K562 (cell line): ENCODE results near the gene VEZF1. TPM values are rescaled to one million over a fixed set of nuclear protein-coding genes. Genes with fewer than 3 reads are reported as not detected.

Experiments used
- CBX5 ChIP-seq: IDR thresholded peaks from 2 replicates; pipeline ENCODE4 v1.6.1; 2014; ENCODE audit warnings: low read depth, borderline replicate concordance
- E2F8 ChIP-seq: fragments of 450-650 bp; IDR thresholded peaks from 2 replicates; pipeline ENCODE4 v1.7.1; 2018; ENCODE audit warnings: mild to moderate bottlenecking, low read depth; ENCODE audit not compliant: partially characterized antibody
- HDGF ChIP-seq: fragments of 450-650 bp; IDR thresholded peaks from 2 replicates; pipeline ENCODE4 v1.6.1; 2016
- HES1 ChIP-seq: fragments of 450-650 bp; IDR thresholded peaks from 2 replicates; pipeline ENCODE4 v1.6.1; 2016; ENCODE audit warnings: low read depth, mild to moderate bottlenecking, moderate library complexity
- HOMEZ ChIP-seq: fragments of 250-450 bp; sonication (Bioruptor Pico); IDR thresholded peaks from 2 replicates; pipeline ENCODE4 v1.4.0; 2020; ENCODE audit warnings: mild to moderate bottlenecking, moderate library complexity
- MAFG ChIP-seq: fragments of 450-650 bp; conservative IDR thresholded peaks from 2 replicates; pipeline ENCODE4 v1.6.1; 2016; ENCODE audit warnings: missing genetic modification characterization, missing compliant biosample characterization
- MNT ChIP-seq, 2 experiments: fragments of 450-650 bp; conservative IDR thresholded peaks; 2 replicates each; pipeline ENCODE4 v1.6.1; 2017; ENCODE audit warnings: mild to moderate bottlenecking in 2 of 2, moderate library complexity in 2 of 2
- PKNOX1 ChIP-seq: fragments of 450-650 bp; IDR thresholded peaks from 2 replicates; pipeline ENCODE4 v1.6.1; 2016
- POLR2AphosphoS2 ChIP-seq: IDR thresholded peaks from 2 replicates; pipeline ENCODE4 v1.6.1; 2012; ENCODE audit warnings: low read length, improper control_type of control experiment
- POLR2G ChIP-seq: fragments of 200-400 bp; formaldehyde crosslinking; IDR thresholded peaks from 2 replicates; pipeline ENCODE4 v1.6.1; 2017; ENCODE audit warnings: low read depth, mild to moderate bottlenecking, antibody characterized with exemption, low read length, moderate library complexity
- RBM22 ChIP-seq: fragments of 200-400 bp; formaldehyde crosslinking; IDR thresholded peaks from 2 replicates; pipeline ENCODE4 v1.6.1; 2018; ENCODE audit warnings: low read length, low read depth; ENCODE audit not compliant: poor library complexity, severe bottlenecking
- SRSF3 ChIP-seq: fragments of 200-400 bp; formaldehyde crosslinking; IDR thresholded peaks from 2 replicates; pipeline ENCODE4 v1.6.1; 2016; ENCODE audit warnings: mild to moderate bottlenecking, low read length, moderate library complexity; ENCODE audit not compliant: insufficient read depth
- SUPT5H ChIP-seq: fragments of 450-650 bp; IDR thresholded peaks from 2 replicates; pipeline ENCODE4 v1.6.1; 2016
- TAF1 ChIP-seq: IDR thresholded peaks from 2 replicates; pipeline ENCODE4 v1.6.1; 2011; ENCODE audit warnings: mild to moderate bottlenecking, low read length, moderate library complexity; ENCODE audit not compliant: insufficient read depth, control insufficient read depth, severe bottlenecking; ENCODE audit errors: extremely low read depth
- ZBTB5 ChIP-seq: fragments of 450-650 bp; IDR thresholded peaks from 2 replicates; pipeline ENCODE4 v1.6.1; 2017; ENCODE audit warnings: antibody characterized with exemption
- ZNF232 ChIP-seq: sonication (generic); formaldehyde crosslinking; IDR thresholded peaks from 2 replicates; pipeline ENCODE4 v1.8.0; 2022; ENCODE audit warnings: mild to moderate bottlenecking, missing genetic modification reagents
- ZNF561 ChIP-seq: fragments of 450-650 bp; formaldehyde crosslinking; conservative IDR thresholded peaks from 2 replicates; pipeline ENCODE4 v1.4.0; 2020; ENCODE audit warnings: mild to moderate bottlenecking, moderate library complexity
- polyA plus RNA-seq, 8 experiments: library from polyadenylated mRNA; depleted of rRNA in 4 of 8; stranded (reverse) in 5 of 8; unstranded in 3 of 8; fragments of >200 nt; fragmentation: Nextera tagmentation in 2 of 8; fragmentation: Illumina TruSeq in 1 of 8; extraction: Ambion mirVana in 2 of 8; extraction: Trizol in 1 of 8; gene quantifications; 2 replicates each; pipeline versions ENCODE4 v1.2.1 to v1.2.3, GENCODE V29; 2011 to 2014; ENCODE audit warnings: inconsistent platforms in 1 of 8, missing spikeins in 1 of 8
- total RNA-seq, 7 experiments: library from RNA; depleted of rRNA in 6 of 7; stranded (reverse); fragments of >200 nt in 6 of 7; fragmentation: Illumina TruSeq in 2 of 7; extraction: Trizol in 2 of 7; gene quantifications; 2 replicates each; pipeline versions ENCODE4 v1.2.1 to v1.2.3, GENCODE V29; 2011 to 2021; ENCODE audit warnings: low replicate concordance in 1 of 7

The VEZF1 gene
- total and polyA plus RNA-seq, 9 of the 15 experiments (the other 6 are each of a cell fraction or from before 2014, with no cell fraction given): 9.5 to 33.4 (median 22.1) TPM

- no peak for TF ChIP-seq MNT (conservative IDR thresholded peaks at IDR 0.05)
- TF ChIP-seq HES1: no peak
- TF ChIP-seq POLR2G: 0 out of 2 replicates have a peak, but pooled peaks have one; percentile 43
- no peak for TF ChIP-seq ZNF561 (CRISPR knock-in tag)
- no peak for TF ChIP-seq PKNOX1
- no peak for TF ChIP-seq RBM22
- no peak for TF ChIP-seq CBX5
- TF ChIP-seq ZBTB5: no peak
- no peak for TF ChIP-seq TAF1
- TF ChIP-seq SUPT5H: 0 out of 2 replicates have a peak, but pooled peaks have one; percentile 66
- TF ChIP-seq E2F8: peak; percentile 18
- peak; percentile 37; the same call in 1 of the 2 replicates for TF ChIP-seq MAFG (tag)
- no peak for TF ChIP-seq HDGF
- TF ChIP-seq ZNF232 (CRISPR knock-in tag): no peak
- TF ChIP-seq POLR2AphosphoS2: peak; percentile 82; the same call in 1 of the 2 replicates
- no peak for TF ChIP-seq SRSF3
- TF ChIP-seq HOMEZ (CRISPR knock-in tag): no peak
Measured at GRCh38 chr17:57997085-57997809, 9.2 kb upstream of the VEZF1 start (continued).
